Dendritic cell treated with granulocyte-macrophage colony-stimulating factor and Interleukin-4, amounts not matched to agents 40 ng/mL and 50 ng/mL, for 4 days (primary cell): ENCODE data around the gene RPA1.
"Not testable (repeated sequence)": the region's sequence is repeated elsewhere in the genome, so short reads cannot be mapped to it uniquely, and the experiment has no call there.

Experiments
- H3K27ac Mint-ChIP-seq: one replicate; pipeline ENCODE4 v1.8.0; 2022; ENCODE audit warnings: mild to moderate bottlenecking, mixed read lengths
- H3K27me3 Mint-ChIP-seq: one replicate; pipeline ENCODE4 v1.8.0; 2022; ENCODE audit warnings: mild to moderate bottlenecking, mixed read lengths
- H3K36me3 Mint-ChIP-seq: one replicate; pipeline ENCODE4 v1.8.0; 2022; ENCODE audit warnings: low read depth, mixed read lengths
- H3K4me1 Mint-ChIP-seq: one replicate; pipeline ENCODE4 v1.8.0; 2022; ENCODE audit warnings: low read depth, mixed read lengths
- H3K4me3 Mint-ChIP-seq: one replicate; pipeline ENCODE4 v1.8.0; 2022; ENCODE audit warnings: mild to moderate bottlenecking, moderate library complexity, mixed read lengths
- H3K9me3 Mint-ChIP-seq: one replicate; pipeline ENCODE4 v1.8.0; 2022; ENCODE audit warnings: mixed read lengths
- intact Hi-C: fragments of 100-400 bp; cut with micrococcal nuclease; formaldehyde crosslinking; loops from one replicate; pipeline ENCODE4 v1.15.0; 2022

RPA1 gene

GRCh38 chr17:1829592-1830257 is at the start of gene RPA1, which contains the start of gene SMYD4:
TSS of gene RPA1 (plus strand) at chr17:1830005. CDS start at chr17:1830094, 89 bp downstream.
TSS of gene SMYD4 (minus strand) at chr17:1829902. CDS start at chr17:1827994, 1,908 bp downstream.
- Mint-ChIP-seq H3K4me1 (peaks cover 46% of the 10 kb centered on the region), H3K9me3 (no peaks in the 10 kb centered on the region), H3K27ac (peak within 1 kb of the TSS; percentile 73), H3K36me3 (peaks cover 52% of the 10 kb centered on the region), H3K27me3 (no peaks in the 10 kb centered on the region), H3K4me3 (peak within 1 kb of the TSS; percentile 89)
- intact Hi-C loops, result loop anchor here (5.0 kb wide), 1 partner anchor 42 kb away; no protein-coding TSS in a partner anchor

DNA sequence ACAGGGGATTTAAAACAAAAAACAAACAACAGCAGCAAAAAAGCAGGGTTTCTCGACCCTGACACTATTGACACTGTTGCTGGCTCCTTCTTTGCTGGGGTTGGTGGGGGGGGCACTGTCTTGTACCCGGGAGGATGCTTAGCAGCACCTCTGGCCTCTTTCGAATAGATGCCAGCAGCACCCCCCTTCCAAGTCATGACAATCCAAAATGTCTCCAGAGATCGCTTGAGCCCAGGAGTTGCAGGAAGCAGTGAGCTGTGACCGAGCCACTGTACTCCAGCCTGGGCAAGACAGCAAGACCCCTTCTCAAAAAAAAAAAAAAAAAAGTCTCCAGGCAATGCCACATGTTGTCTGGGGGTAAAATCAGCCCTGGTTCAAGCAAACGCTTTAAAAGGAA is 47.6 kb upstream of the RPA1 start:
- Mint-ChIP-seq H3K9me3 (no peaks in the 10 kb centered on the region), H3K27me3 (no peaks in the 10 kb centered on the region), H3K4me3 (peak overlapping the region; percentile 69), H3K4me1 (peaks cover 44% of the 10 kb centered on the region), H3K27ac (peak overlapping the region; percentile 98), H3K36me3 (peaks cover 70% of the 10 kb centered on the region)
- intact Hi-C loops, result loop anchor here (2.0 to 5.0 kb wide), 2 partner anchors 45 to 65 kb away; no protein-coding TSS in a partner anchor

DNA sequence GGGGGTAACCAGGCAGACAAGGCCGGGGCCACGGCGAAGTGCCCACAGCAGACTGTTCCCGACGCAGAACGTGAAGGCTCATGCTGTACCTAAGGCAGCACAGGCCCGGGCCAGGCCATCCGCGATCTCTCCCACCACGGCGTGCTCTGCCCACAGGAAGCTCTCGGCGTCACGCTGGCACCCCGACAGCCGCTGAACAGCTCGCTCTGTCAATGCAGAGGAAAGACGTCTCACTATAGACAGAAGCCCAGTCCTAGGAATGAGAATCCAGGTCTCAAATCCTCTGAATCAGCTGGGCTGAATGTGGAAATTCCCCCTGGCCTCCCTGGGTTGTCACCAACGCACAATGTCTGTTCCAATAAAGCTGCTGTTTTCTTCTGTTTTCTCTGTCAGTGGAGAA is 46.5 kb upstream of the RPA1 start:
- Mint-ChIP-seq H3K4me3 (peak overlapping the region; percentile 70), H3K36me3 (peaks cover 64% of the 10 kb centered on the region), H3K4me1 (peaks cover 50% of the 10 kb centered on the region), H3K27ac (peak overlapping the region; percentile 98), H3K9me3 (no peaks in the 10 kb centered on the region), H3K27me3 (no peaks in the 10 kb centered on the region)
- intact Hi-C loops, result loop anchor here (2.0 to 5.0 kb wide), 2 partner anchors 46 to 66 kb away; no protein-coding TSS in a partner anchor

GRCh38 chr17:1783834-1784611 is 45.8 kb upstream of the RPA1 start:
- Mint-ChIP-seq H3K4me3 (peak overlapping the region; percentile 70), H3K27me3 (no peaks in the 10 kb centered on the region), H3K36me3 (peaks cover 56% of the 10 kb centered on the region), H3K9me3 (no peaks in the 10 kb centered on the region), H3K27ac (peak overlapping the region; percentile 98), H3K4me1 (peaks cover 50% of the 10 kb centered on the region)
- intact Hi-C loops, result loop anchor here (2.0 to 5.0 kb wide), 2 partner anchors 47 to 67 kb away; no protein-coding TSS in a partner anchor

GRCh38 chr17:1785930-1786329 is 43.9 kb upstream of the RPA1 start:
- peak overlapping the region; percentile 75 for H3K27ac Mint-ChIP-seq
- H3K27me3 Mint-ChIP-seq, result no peaks in the 10 kb centered on the region
- H3K4me1 Mint-ChIP-seq, result peaks cover 50% of the 10 kb centered on the region
- intact Hi-C loops, result loop anchor here (5.0 kb wide), 1 partner anchor 41 kb away; the partner anchor contains the start of gene SMYD4
- no peak overlapping the region for H3K4me3 Mint-ChIP-seq
- peaks cover 38% of the 10 kb centered on the region for H3K36me3 Mint-ChIP-seq
- no peaks in the 10 kb centered on the region for H3K9me3 Mint-ChIP-seq

- H3K27ac Mint-ChIP-seq, result peak overlapping the region; percentile 75
- no peak overlapping the region for H3K4me3 Mint-ChIP-seq
These were observed 43.1 kb upstream of the RPA1 start for GRCh38 chr17:1786708-1787107.

DNA sequence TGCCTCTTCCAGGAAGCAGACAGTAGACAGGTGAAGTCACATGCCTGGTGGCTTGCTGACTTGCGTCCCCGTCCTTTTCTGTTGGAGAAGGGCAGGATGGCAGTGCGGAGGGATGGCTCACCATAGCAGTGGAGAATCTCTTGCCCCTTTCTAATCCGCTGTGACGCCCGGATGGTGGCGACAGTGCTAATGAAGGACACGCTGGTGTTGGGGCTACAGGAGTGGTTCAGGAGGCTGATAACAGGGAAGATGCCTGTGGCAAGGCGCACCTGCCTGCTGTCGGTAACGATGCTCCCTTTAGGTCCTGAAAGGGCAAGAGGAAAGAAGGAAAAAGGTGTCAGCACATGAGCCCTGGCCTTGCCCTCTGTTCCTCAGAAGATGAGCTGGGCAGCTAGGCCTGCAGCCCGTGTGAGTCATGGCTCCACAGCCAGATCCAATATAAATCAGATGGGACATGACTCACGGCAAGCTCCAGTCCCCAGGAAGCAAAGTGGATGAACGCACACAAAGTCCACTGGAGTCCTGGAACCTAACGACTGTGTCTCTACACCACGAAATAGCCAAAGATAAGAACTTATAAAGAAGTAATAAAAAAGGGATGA is 42.4 kb upstream of the RPA1 start:
- no peaks in the 10 kb centered on the region for H3K27me3 Mint-ChIP-seq
- peaks cover 27% of the 10 kb centered on the region for H3K36me3 Mint-ChIP-seq
- intact Hi-C loops, result loop anchor here (5.0 kb wide), 1 partner anchor 40 kb away; the partner anchor contains the start of gene SMYD4
- peaks cover 41% of the 10 kb centered on the region for H3K4me1 Mint-ChIP-seq
- no peak overlapping the region for H3K4me3 Mint-ChIP-seq
- no peaks in the 10 kb centered on the region for H3K9me3 Mint-ChIP-seq
- peak overlapping the region; percentile 75 for H3K27ac Mint-ChIP-seq

More at GRCh38 chr17:1786708-1787107, 43.1 kb upstream of the RPA1 start:
- intact Hi-C loops, result loop anchor here (5.0 kb wide), 1 partner anchor 41 kb away; the partner anchor contains the start of gene SMYD4
- Mint-ChIP-seq H3K4me1 (peaks cover 48% of the 10 kb centered on the region), H3K9me3 (no peaks in the 10 kb centered on the region), H3K36me3 (peaks cover 31% of the 10 kb centered on the region), H3K27me3 (no peaks in the 10 kb centered on the region)

GRCh38 chr17:1789936-1790335 is 39.9 kb upstream of the RPA1 start:
- Mint-ChIP-seq H3K27me3 (no peaks in the 10 kb centered on the region), H3K4me3 (no peak overlapping the region), H3K27ac (no peak overlapping the region), H3K4me1 (peaks cover 22% of the 10 kb centered on the region), H3K36me3 (peaks cover 21% of the 10 kb centered on the region), H3K9me3 (no peaks in the 10 kb centered on the region)
- intact Hi-C loops, result loop anchor here (5.0 kb wide), 1 partner anchor 37 kb away; the partner anchor contains the start of gene SMYD4

GRCh38 chr17:1792495-1793446 is 37.0 kb upstream of the RPA1 start:
- Mint-ChIP-seq H3K27ac (no peak overlapping the region), H3K9me3 (no peaks in the 10 kb centered on the region), H3K27me3 (no peaks in the 10 kb centered on the region), H3K36me3 (peaks cover 7% of the 10 kb centered on the region), H3K4me3 (no peak overlapping the region), H3K4me1 (peaks cover 11% of the 10 kb centered on the region)
- intact Hi-C loops, result no loop called here

DNA sequence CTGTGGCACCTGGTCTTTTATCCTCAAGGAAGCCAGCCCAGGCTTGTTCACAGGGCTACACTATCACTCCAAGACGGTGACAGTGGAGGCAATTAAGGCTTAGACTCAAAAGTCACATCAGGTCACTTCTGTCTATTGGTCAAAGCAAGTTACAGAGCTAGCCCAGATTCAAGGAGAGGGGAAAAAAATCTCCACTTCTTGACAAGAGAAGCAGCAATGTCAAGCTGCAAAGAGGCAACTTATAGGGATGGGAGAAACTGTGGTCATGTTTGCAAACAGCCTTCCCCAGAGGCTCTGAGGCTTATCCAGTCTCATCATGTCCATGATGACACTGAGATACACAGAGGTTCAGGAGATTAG is 36.4 kb upstream of the RPA1 start:
- H3K27me3 Mint-ChIP-seq, result no peaks in the 10 kb centered on the region
- no peak overlapping the region for H3K4me3 Mint-ChIP-seq
- H3K4me1 Mint-ChIP-seq, result peaks cover 11% of the 10 kb centered on the region
- intact Hi-C loops, result no loop called here
- no peak overlapping the region for H3K27ac Mint-ChIP-seq
- H3K9me3 Mint-ChIP-seq, result no peaks in the 10 kb centered on the region
- H3K36me3 Mint-ChIP-seq, result peaks cover 13% of the 10 kb centered on the region

- intact Hi-C loops, result no loop called here
- Mint-ChIP-seq H3K27ac (no peak overlapping the region), H3K4me3 (no peak overlapping the region), H3K27me3 (no peaks in the 10 kb centered on the region), H3K36me3 (peaks cover 36% of the 10 kb centered on the region), H3K9me3 (no peaks in the 10 kb centered on the region), H3K4me1 (peaks cover 11% of the 10 kb centered on the region)
These were observed 33.0 kb upstream of the RPA1 start for GRCh38 chr17:1796800-1797199.

- H3K27me3 Mint-ChIP-seq, result no peaks in the 10 kb centered on the region
- H3K4me1 Mint-ChIP-seq, result peaks cover 11% of the 10 kb centered on the region
- peaks cover 36% of the 10 kb centered on the region for H3K36me3 Mint-ChIP-seq
- no peaks in the 10 kb centered on the region for H3K9me3 Mint-ChIP-seq
- intact Hi-C loops, result no loop called here
- H3K27ac Mint-ChIP-seq, result no peak overlapping the region
- H3K4me3 Mint-ChIP-seq, result no peak overlapping the region
These were observed 32.5 kb upstream of the RPA1 start for GRCh38 chr17:1797323-1797722.

DNA sequence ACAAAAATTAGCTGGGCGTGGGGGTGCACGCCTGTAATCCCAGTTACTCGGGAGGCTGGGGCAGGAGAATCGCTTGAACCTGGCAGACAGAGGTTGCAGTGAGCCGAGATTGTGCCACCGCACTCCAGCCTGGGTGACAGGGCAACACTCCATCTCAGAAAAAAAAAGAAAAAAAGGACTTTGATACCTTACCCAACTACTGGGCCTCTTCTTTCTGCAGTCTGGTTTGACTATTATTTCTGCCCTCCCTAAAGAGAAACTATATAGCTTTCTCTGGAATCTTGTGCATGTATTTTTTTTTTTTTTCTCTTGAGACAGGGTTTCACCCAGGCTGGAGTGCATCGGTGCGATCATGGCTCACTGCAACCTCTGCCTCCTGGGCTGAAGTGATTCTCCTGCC is 32.0 kb upstream of the RPA1 start:
- H3K27me3 Mint-ChIP-seq, H3K27ac Mint-ChIP-seq, intact Hi-C loops, H3K9me3 Mint-ChIP-seq, H3K4me3 Mint-ChIP-seq: not testable (repeated sequence)
- Mint-ChIP-seq H3K4me1 (peaks cover 11% of the 10 kb centered on the region), H3K36me3 (peaks cover 40% of the 10 kb centered on the region)
